ENCODE results near the gene APC2.
A peak's percentile ranks its signal among the peaks of the same experiment; 100 is the strongest.

DNA sequence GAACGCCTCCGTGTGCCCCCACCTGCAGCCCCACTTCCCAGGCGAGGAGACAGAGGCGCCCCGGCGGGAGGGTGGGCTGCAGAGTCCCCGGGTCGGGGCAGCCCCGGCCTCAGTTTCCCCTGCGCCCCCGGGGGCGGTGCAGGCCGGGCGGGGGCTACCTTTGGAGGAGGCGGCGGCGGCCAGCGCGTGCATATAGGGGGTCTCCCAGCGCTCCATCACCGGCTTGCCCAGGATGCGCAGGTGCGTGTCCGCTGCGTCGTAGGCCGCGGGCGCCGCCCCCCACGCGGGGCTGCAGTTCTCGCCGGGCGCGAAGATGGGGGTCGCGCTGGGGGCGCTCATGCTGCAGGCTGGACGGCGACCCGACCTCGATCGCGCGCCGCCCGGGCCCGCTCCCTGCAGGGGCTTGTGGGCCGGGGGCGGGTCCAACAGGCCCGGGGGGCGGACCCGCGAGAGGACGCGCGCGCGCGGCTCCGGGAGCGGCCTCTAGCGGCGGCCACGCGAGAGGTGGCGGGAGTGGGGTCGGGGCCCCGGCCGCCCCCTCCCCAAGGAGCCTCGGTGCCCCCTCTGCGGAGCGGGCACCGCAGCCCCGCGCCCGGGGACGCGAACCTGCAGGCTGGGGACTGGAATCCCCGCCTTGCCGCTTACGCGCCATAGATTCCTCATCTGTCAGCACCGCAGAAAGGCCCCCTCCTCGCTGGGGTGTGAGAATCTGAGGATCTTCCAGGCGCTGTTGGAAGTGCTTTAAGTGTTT lies 48.6 kb upstream of the APC2 start, which contains the start of gene GAMT:
- TF ChIP-seq POLR2A (IDR thresholded peaks at IDR 0.05): no peak
- TF ChIP-seq, protein P1, sequence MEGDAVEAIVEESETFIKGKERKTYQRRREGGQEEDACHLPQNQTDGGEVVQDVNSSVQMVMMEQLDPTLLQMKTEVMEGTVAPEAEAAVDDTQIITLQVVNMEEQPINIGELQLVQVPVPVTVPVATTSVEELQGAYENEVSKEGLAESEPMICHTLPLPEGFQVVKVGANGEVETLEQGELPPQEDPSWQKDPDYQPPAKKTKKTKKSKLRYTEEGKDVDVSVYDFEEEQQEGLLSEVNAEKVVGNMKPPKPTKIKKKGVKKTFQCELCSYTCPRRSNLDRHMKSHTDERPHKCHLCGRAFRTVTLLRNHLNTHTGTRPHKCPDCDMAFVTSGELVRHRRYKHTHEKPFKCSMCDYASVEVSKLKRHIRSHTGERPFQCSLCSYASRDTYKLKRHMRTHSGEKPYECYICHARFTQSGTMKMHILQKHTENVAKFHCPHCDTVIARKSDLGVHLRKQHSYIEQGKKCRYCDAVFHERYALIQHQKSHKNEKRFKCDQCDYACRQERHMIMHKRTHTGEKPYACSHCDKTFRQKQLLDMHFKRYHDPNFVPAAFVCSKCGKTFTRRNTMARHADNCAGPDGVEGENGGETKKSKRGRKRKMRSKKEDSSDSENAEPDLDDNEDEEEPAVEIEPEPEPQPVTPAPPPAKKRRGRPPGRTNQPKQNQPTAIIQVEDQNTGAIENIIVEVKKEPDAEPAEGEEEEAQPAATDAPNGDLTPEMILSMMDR (IDR thresholded peaks at IDR 0.05 in 8 of 11, conservative IDR thresholded peaks at IDR 0.05 in 3 of 11): peak in 8 of 11 experiments; percentile 9 to 76 (median 63)
